Measurements from ENCODE around the gene CCDC152.
A peak's percentile ranks its signal among the peaks of the same experiment; 100 is the strongest.
"Not testable (repeated sequence)": the region's sequence is repeated elsewhere in the genome, so short reads cannot be mapped to it uniquely, and the experiment has no call there.

The CCDC152 gene, protein sequence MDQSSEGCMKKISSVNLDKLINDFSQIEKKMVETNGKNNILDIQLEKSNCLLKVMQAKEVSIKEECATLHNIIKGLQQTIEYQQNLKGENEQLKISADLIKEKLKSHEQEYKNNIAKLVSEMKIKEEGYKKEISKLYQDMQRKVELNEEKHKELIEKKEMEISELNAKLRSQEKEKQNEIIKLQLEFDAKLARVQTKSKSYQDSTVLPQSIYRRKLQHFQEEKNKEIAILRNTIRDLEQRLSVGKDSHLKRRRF

DNA sequence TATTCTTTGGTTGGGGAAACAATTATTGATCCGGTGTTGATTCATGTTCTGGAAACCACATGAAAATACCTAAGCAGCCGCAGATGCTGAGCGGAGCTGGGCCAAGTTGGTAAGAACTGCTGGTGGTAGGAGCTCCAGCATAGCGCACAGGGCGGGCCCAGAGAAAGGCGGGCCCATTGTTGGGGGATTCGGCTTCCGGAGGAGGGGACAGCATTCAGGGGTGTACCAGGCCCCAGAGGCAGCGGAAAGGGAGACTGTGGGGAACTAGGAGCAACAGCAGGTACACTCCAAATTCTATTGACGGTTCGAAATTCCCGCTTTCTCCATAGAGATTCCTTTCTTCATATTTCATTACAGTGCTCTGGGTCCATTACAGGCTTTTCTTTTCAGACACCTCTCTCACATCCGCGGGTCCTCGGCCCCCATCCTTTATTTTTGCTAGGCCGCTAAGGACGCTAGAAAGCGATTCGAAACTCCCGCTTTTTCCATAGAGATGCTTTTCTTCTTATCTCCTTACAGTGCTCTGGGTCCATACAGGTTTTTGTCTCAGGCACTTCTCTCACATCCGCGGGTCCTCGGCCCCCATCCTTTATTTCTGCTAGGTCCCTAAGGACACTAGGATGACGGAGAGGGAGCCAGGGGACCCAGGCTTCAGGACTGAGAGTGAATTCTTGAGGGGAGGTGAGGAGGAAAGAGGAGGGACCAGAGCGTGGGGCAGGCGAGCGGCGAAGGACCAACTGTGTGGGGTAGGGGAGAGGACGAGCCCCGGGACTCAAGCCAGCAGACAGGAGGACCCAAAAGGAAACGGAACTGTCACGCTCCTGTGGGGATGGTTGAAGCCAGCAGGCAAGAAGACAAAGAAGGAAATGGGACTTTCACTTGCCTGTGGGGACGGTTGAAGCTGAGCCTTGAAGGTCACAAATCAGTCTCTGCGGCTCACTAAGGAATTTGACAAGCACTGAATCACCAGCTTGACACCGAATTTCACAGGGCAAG lies at the start of gene CCDC152:
TSS of gene CCDC152 (plus strand) at position 213 of the 996 bp plus-strand sequence. CDS start 2,304 bp downstream, outside the sequence.
- no peak for DNase-seq

- no peak for DNase-seq
These were observed 40.8 kb upstream of the CCDC152 start for GRCh38 chr5:42715785-42716184.

GRCh38 chr5:42718591-42718990 lies 38.0 kb upstream of the CCDC152 start:
- no peak for DNase-seq

GRCh38 chr5:42719034-42719433 lies 37.6 kb upstream of the CCDC152 start:
- DNase-seq: no peak

DNA sequence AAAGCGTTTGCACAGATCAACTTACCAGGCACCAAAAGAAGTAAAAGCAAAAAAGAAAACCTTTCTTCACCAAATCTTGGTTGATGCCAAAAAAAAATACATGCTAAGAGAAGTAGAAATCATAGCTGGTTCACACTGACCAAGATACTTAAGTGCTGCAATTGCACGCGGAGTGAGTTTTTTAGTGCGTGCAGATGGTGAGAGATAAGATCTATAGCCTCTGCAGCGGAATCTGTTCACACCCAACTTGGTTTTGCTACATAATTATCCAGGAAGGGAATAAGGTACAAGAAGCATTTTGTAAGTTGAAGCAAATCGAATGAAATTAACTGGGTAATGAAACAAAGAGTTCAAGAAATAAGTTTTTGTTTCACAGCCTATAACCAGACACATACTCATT lies 36.4 kb upstream of the CCDC152 start:
- peak; percentile 28 for DNase-seq

GRCh38 chr5:42721484-42721883 lies 35.1 kb upstream of the CCDC152 start:
- DNase-seq: no peak

DNA sequence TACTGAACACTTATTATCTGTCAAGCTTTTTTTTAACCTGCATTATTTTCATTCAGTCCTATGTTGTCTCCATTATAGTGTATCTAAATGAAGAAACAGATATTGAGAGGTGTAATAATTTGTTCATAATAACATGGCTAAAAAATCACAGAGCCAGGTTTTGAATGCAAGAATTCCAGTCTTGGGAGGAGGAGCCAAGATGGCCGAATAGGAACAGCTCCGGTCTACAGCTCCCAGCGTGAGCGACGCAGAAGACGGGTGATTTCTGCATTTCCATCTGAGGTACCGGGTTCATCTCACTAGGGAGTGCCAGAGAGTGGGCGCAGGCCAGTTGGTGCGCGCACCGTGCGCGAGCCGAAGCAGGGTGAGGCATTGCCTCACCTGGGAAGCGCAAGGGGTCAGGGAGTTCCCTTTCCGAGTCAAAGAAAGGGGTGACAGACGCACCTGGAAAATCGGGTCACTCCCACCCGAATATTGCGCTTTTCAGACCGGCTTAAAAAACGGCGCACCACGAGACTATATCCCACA lies 22.0 kb upstream of the CCDC152 start:
- not testable (repeated sequence) for DNase-seq

DNA sequence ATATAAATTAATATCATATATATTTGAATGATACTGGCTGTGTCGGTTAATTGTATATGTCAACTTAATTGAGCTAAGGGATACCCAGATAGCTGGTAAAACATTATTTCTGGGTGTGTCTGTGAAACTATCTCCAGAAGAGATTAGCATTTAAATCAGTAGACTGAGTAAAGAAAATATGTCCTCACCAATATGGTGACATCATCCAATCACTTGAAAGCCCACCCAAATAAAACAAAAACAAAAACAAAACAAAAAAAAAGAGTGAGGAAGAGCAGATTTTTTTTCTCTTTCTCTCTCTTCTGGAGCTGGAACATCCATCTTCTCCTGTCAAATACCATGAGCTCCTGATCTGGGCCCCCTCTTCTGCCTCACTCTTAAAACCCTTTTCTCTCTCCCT lies 15.7 kb upstream of the CCDC152 start:
- no peak for DNase-seq

DNA sequence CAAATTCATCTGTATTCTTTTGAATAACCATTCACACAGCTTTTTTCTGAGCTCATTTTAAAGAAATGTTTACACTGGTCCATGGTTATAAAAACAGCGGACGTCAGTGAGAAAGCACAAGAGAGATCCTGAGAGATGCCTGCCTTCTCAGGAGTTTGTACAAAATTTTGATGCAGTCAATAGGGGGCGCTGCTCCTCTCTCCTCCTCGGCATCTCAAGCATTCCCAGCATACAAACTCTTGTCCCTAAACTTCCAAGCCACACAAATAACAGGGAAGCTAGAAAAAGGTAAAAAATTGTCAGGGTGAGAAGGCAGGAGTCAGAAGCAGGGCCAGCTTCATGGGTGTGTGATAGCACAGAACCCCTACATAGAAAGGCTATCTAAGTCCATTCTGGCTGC lies 11.2 kb upstream of the CCDC152 start:
- DNase-seq: no peak

DNA sequence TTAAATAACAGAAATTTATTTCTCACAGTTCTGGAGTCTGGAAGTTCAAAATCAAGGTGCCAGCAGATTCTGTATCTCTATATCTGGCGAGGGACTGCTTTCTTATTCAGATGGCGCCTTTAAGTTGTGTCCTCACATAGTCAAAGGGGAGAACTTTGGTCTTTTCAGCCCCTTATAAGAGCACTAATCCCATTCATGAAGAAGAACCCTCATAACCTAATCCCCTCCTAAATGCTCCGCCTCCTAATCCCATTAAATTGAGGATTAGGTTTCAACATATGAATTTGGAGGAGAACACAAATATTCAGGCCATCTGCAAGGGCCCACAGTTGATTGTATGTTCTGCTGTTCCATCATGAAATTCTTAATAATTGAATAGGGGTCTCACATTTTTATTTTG lies 10.8 kb upstream of the CCDC152 start:
- DNase-seq: no peak

- no peak for DNase-seq
These were observed 7.6 kb upstream of the CCDC152 start for GRCh38 chr5:42749020-42749419.

DNA sequence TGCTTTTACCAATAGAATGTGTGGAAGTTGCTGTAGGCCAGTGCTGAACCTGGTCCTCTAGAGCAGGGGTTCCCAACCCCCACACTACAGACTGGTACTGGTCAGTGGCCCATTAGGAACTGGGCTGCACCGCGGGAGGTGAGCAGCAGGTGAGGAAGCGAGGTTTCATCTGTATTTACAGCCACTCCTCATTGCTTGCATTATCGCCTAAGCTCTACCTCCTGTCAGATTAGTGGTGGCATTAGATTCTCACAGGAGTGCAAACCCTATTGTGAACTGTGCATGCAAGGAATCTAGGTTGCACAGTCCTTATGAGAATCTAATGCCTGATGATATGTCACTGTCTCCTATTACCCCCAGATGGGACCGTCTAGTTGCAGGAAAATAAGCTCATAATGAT lies 6.1 kb upstream of the CCDC152 start:
- DNase-seq: no peak

DNA sequence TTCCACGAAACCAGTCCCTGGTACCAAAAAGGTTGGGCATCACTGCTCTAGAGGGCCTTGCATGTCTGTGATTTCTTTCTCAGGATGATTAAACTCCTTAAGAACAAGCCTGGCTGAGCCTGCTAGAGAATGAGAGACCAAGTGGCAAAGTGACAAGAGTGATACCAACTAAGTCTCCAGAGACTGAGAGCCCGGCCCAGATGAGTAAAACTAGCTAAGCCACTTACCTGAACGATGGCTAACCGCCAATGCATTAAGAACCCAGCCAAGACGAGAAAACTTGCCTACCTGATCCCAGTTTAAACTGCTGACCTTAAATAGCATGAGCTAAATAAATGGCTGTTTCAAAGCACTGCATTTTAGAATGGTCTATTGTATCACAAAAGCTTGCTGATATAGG lies 5.6 kb upstream of the CCDC152 start:
- DNase-seq: no peak

GRCh38 chr5:42753099-42753498 lies 3.5 kb upstream of the CCDC152 start:
- DNase-seq: no peak

- no peak for DNase-seq
These were observed 2.8 kb downstream of the CCDC152 start for GRCh38 chr5:42759456-42759855.

GRCh38 chr5:42760426-42760825 lies 3.8 kb downstream of the CCDC152 start:
- no peak for DNase-seq

DNA sequence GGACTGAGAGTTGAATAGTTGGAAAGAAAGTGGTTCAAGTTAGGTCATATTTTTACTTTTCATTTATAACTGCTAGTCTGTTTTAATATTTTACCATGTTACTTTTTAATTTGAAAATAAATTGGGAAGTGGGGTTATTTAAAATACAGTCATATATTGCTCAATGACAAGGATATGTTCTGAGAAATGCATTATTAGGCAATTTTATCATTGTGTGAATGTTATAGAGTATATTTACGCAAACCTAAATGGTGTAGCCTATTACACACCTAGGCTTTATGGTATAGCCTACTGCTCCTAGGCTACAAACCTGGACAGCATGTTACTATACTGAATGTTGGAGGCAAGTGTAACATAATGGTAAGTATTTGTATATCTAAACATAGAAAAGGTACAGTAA lies 5.2 kb downstream of the CCDC152 start:
- DNase-seq: no peak

- DNase-seq: no peak
These were observed 11.0 kb downstream of the CCDC152 start for GRCh38 chr5:42767491-42768105.

GRCh38 chr5:42768106-42768504 lies 11.5 kb downstream of the CCDC152 start:
- no peak for DNase-seq

DNA sequence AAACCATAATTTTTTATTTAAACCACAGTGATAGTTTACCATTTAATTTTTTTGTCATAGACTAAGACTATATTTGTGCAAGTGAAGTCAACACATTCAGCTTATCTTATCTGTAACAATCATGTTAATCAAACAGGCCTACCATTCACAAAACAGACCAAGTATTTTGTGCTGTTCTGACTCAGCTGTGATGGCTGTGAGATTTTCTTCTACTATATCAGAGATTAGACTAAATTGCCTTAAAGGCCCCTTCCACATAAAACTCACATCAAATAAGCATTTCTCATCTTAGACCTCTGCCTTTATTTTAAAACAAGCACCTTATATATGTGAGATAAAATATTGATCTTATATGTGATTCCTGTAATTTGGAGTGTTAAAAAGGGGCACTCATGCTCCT lies 13.4 kb downstream of the CCDC152 start:
- DNase-seq: no peak

DNA sequence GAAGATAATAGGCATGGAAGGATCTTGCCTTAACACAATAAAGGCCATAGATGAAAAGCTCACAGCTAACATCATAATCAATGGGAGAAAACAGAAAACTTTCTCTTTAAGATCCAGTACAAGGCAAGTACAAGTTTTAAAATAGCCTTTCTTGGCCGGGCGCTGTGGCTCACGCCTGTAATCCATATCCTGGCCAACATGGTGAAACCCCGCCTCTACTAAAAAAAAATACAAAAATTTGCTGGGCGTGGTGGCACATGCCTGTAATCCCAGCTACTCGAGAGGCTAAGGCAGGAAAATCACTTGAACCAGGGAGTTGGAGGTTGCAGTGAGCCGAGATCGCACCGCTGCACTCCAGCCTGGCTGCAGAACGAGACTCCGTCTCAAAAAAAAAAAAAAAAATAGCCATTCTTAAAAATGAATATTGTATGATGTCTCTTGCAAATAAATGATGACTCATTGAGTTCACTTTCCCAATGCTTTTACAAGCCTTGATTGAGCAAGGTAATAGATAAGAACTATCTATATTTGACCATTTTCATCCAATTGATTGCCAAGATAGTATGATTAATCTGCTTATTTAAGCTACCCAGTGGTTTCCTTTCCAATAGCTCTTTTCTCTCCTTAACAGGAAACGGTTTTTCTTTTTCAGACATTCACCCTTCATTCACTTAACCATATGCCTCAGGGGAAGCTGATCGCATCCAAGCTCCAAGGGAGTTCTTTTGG lies 15.8 kb downstream of the CCDC152 start:
- no peak for DNase-seq

- DNase-seq: no peak
These were observed 22.5 kb downstream of the CCDC152 start for GRCh38 chr5:42779083-42779482.

- no peak for DNase-seq
These were observed 25.0 kb downstream of the CCDC152 start for GRCh38 chr5:42781584-42781983.
